Osteoblast (primary cell): ENCODE results near the gene EIF4G3. TPM values are rescaled to one million over a fixed set of nuclear protein-coding genes. Genes with fewer than 3 reads are reported as not detected.

ENCODE experiments used
- DNase-seq: peaks from one replicate; pipeline ENCODE4 v3.0.0; 2011; ENCODE audit warnings: low spot score, mixed read lengths; ENCODE audit not compliant: insufficient read length; ENCODE audit errors: missing footprints
- H2AFZ ChIP-seq: 2 replicates; pipeline ENCODE4 v1.6.0; 2011; ENCODE audit warnings: mild to moderate bottlenecking, low read length
- H3K27ac ChIP-seq: 2 replicates; pipeline ENCODE4 v1.5.1; 2011; ENCODE audit warnings: mild to moderate bottlenecking, low read depth, low read length, moderate library complexity
- H3K27me3 ChIP-seq: 2 replicates; pipeline ENCODE4 v1.6.0; 2012; ENCODE audit warnings: mild to moderate bottlenecking, control low read depth, inconsistent platforms, low read length, moderate library complexity; ENCODE audit not compliant: insufficient read depth
- H3K36me3 ChIP-seq: 2 replicates; pipeline ENCODE4 v1.5.1; 2011; ENCODE audit warnings: mild to moderate bottlenecking, low read length, control low read depth, moderate library complexity; ENCODE audit not compliant: insufficient read depth
- H3K4me1 ChIP-seq: 2 replicates; pipeline ENCODE4 v1.5.1; 2011; ENCODE audit warnings: mild to moderate bottlenecking, low read length, control low read depth, moderate library complexity; ENCODE audit not compliant: insufficient read depth
- H3K4me2 ChIP-seq: 2 replicates; pipeline ENCODE4 v1.6.0; 2011; ENCODE audit warnings: mild to moderate bottlenecking, low read length; ENCODE audit not compliant: insufficient read depth
- H3K4me3 ChIP-seq: fragments of 200-600 bp; sonication (generic); 3 replicates; pipeline ENCODE4 v1.5.1; 2012; ENCODE audit warnings: mild to moderate bottlenecking, low read length, inconsistent platforms; ENCODE audit not compliant: insufficient read depth
- H3K79me2 ChIP-seq: 2 replicates; pipeline ENCODE4 v1.6.0; 2012; ENCODE audit warnings: mild to moderate bottlenecking, low read length, control low read depth, inconsistent platforms; ENCODE audit not compliant: insufficient read depth
- H3K9me3 ChIP-seq: 2 replicates; pipeline ENCODE4 v1.5.1; 2011; ENCODE audit warnings: low read depth, low read length, control low read depth
- H4K20me1 ChIP-seq: 2 replicates; pipeline ENCODE4 v1.6.0; 2012; ENCODE audit warnings: mild to moderate bottlenecking, low read length, control low read depth; ENCODE audit not compliant: insufficient read depth
- CTCF ChIP-seq: IDR thresholded peaks from 2 replicates; pipeline ENCODE4 v1.5.1; 2011; ENCODE audit warnings: mild to moderate bottlenecking, low read depth, low read length, moderate library complexity; ENCODE audit errors: extremely low read depth
- total RNA-seq: library from RNA; depleted of rRNA; stranded (reverse); fragments of >200 nt; gene quantifications from 2 replicates; pipeline ENCODE4 v1.2.3, GENCODE V29; 2012

The EIF4G3 gene
- total RNA-seq, 1 donor: 55.0 TPM

DNA sequence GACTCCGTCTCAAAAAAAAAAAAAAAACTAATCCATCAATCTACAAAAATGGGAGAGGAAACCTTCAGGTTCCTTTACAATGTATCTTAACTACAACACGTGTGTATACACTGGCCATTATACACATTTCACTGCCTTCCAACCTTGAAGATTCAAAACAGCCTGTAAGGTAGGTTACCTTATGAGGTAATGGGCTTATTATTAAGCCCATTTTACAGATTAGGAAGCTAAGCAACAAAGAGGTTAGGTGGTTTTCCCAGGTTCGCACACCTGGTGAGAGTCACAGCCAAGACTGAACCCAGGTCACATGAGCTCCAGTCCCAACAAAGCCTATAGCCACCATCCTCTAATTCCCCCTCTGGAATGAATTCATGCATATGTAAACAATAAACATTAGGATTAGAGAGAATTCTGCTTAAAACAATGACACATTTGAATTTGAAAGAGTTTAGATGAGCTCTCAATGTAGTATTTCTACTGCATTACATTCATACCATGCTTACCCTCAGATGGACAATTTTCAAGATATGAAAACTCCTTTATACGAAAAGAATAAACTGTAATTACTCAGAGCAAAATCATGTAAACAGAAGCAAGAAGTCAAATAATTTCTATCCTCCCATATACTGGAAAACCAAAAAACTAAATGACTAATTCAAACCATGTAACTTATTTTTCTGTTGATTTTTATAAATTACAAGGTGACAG is 54.8 kb downstream of the EIF4G3 start:
- H3K27ac ChIP-seq: no peak overlapping the region
- H4K20me1 ChIP-seq: peaks cover 11% of the 10 kb centered on the region
- TF ChIP-seq CTCF: no peak

GRCh38 chr1:21118167-21118566 is 58.5 kb downstream of the EIF4G3 start:
- TF ChIP-seq CTCF: no peak
- no peak overlapping the region for H3K4me3 ChIP-seq
- no peak for DNase-seq
- H3K36me3 ChIP-seq: peaks cover 4% of the 10 kb centered on the region
- H2AFZ ChIP-seq: no peak overlapping the region
- no peak overlapping the region for H3K4me2 ChIP-seq
- no peaks in the 10 kb centered on the region for H3K9me3 ChIP-seq
- no peaks in the 10 kb centered on the region for H3K27me3 ChIP-seq
- H4K20me1 ChIP-seq: peaks cover 3% of the 10 kb centered on the region
- H3K79me2 ChIP-seq: peaks cover 61% of the 10 kb centered on the region
- H3K27ac ChIP-seq: no peak overlapping the region
- no peaks in the 10 kb centered on the region for H3K4me1 ChIP-seq

More for the DNA sequence above, 54.8 kb downstream of the EIF4G3 start:
- no peaks in the 10 kb centered on the region for H3K27me3 ChIP-seq
- no peak overlapping the region for H2AFZ ChIP-seq
- no peak overlapping the region for H3K4me2 ChIP-seq
- no peak for DNase-seq
- H3K9me3 ChIP-seq: no peaks in the 10 kb centered on the region
- peaks cover 67% of the 10 kb centered on the region for H3K79me2 ChIP-seq
- peaks cover 15% of the 10 kb centered on the region for H3K36me3 ChIP-seq
- no peak overlapping the region for H3K4me3 ChIP-seq
- H3K4me1 ChIP-seq: no peaks in the 10 kb centered on the region

DNA sequence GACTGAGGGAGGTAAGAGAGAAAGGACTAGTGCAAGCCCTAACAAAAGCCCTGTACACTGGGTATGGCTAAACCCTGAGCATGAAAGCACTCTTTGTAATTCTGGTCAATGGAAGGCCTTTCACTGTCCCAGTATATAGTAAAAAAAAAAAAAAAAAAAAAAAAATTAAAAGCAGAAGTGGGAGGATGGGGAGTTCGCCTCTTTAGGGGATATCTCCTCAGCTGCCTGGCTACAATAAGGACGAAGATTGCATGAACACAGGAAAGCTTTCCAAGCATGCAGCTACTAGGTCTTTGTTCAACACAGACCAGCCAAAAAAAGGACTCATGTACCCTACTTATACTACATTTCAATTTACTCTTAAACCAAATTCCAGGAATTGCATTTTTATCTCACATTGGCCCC is 59.1 kb downstream of the EIF4G3 start:
- no peak for TF ChIP-seq CTCF
- H3K4me2 ChIP-seq: no peak overlapping the region
- H4K20me1 ChIP-seq: peaks cover 3% of the 10 kb centered on the region
- no peak overlapping the region for H2AFZ ChIP-seq
- no peak for DNase-seq
- H3K36me3 ChIP-seq: peaks cover 4% of the 10 kb centered on the region
- H3K27me3 ChIP-seq: no peaks in the 10 kb centered on the region
- H3K27ac ChIP-seq: no peak overlapping the region
- no peaks in the 10 kb centered on the region for H3K4me1 ChIP-seq
- H3K79me2 ChIP-seq: peaks cover 57% of the 10 kb centered on the region
- H3K9me3 ChIP-seq: no peaks in the 10 kb centered on the region
- H3K4me3 ChIP-seq: no peak overlapping the region

- H3K79me2 ChIP-seq: peaks cover 58% of the 10 kb centered on the region
- no peak for TF ChIP-seq CTCF
Observed at GRCh38 chr1:21117159-21117558, 59.5 kb downstream of the EIF4G3 start.

More at GRCh38 chr1:21117159-21117558, 59.5 kb downstream of the EIF4G3 start:
- no peak overlapping the region for H3K4me2 ChIP-seq
- no peak overlapping the region for H3K4me3 ChIP-seq
- no peak for DNase-seq
- peaks cover 4% of the 10 kb centered on the region for H3K36me3 ChIP-seq
- H2AFZ ChIP-seq: no peak overlapping the region
- no peaks in the 10 kb centered on the region for H3K4me1 ChIP-seq
- no peaks in the 10 kb centered on the region for H3K27me3 ChIP-seq
- H4K20me1 ChIP-seq: peaks cover 3% of the 10 kb centered on the region
- H3K9me3 ChIP-seq: no peaks in the 10 kb centered on the region
- no peak overlapping the region for H3K27ac ChIP-seq
